AG09309 (cell line): Measurements from ENCODE around the gene RFT1.

Experiments used
- DNase-seq: peaks from one replicate; pipeline ENCODE4 v3.0.0-alpha.2; 2010; ENCODE audit warnings: low read depth
- H3K4me3 ChIP-seq: 2 replicates; pipeline ENCODE4 v1.5.1; 2011; ENCODE audit warnings: mild to moderate bottlenecking, low read depth, low read length, moderate library complexity; ENCODE audit not compliant: control insufficient read depth
- TF ChIP-seq, protein P1 (sequence below): IDR thresholded peaks from 2 replicates; pipeline ENCODE4 v1.5.1; 2011; ENCODE audit warnings: mild to moderate bottlenecking, low read depth, low read length, inconsistent platforms; ENCODE audit not compliant: insufficient read depth, control insufficient read depth; ENCODE audit errors: missing control alignments

RFT1 gene

DNA sequence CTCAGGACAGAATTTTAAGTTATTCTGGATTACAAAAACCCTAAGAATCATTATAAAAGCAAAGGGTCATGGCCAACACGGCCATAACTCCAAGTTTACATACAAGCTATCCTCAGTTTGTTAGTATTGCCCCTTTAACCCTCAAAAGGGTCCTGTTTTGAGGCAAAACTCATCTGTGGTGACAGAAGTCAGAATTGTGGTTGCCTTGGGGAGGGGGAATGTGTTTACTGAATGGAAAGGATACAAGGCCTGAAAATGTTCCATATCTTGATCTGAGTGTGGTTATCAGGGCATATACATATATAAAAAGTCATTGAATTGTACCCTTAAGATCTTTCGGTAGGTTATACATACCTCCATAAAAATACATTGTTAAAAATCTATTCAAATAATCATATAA, 86.5 kb downstream of the RFT1 start:
- TF ChIP-seq, protein P1, sequence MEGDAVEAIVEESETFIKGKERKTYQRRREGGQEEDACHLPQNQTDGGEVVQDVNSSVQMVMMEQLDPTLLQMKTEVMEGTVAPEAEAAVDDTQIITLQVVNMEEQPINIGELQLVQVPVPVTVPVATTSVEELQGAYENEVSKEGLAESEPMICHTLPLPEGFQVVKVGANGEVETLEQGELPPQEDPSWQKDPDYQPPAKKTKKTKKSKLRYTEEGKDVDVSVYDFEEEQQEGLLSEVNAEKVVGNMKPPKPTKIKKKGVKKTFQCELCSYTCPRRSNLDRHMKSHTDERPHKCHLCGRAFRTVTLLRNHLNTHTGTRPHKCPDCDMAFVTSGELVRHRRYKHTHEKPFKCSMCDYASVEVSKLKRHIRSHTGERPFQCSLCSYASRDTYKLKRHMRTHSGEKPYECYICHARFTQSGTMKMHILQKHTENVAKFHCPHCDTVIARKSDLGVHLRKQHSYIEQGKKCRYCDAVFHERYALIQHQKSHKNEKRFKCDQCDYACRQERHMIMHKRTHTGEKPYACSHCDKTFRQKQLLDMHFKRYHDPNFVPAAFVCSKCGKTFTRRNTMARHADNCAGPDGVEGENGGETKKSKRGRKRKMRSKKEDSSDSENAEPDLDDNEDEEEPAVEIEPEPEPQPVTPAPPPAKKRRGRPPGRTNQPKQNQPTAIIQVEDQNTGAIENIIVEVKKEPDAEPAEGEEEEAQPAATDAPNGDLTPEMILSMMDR, result no peak
- no peak overlapping the region for H3K4me3 ChIP-seq
- DNase-seq, result no peak

DNA sequence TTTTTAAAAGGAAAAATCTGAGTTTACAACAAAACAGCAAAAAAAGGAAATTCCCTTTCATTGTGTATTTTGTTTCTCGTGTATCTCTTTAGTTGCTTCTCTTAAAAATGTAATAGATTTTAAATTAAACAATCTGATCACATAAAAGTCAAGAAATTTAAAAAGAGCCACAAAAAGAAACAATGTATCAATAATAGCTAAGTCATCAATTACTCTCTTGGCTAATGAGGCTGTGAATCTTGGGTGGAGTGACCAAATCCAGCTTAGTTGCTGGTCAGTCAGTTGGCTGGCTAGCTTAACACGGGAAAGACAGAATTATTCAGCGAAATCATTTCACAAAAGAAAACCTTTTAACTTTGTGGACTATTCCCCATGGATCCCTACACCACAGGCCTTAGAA, 87.6 kb downstream of the RFT1 start:
- TF ChIP-seq, protein P1, result no peak
- H3K4me3 ChIP-seq, result no peak overlapping the region
- DNase-seq, result no peak

DNA sequence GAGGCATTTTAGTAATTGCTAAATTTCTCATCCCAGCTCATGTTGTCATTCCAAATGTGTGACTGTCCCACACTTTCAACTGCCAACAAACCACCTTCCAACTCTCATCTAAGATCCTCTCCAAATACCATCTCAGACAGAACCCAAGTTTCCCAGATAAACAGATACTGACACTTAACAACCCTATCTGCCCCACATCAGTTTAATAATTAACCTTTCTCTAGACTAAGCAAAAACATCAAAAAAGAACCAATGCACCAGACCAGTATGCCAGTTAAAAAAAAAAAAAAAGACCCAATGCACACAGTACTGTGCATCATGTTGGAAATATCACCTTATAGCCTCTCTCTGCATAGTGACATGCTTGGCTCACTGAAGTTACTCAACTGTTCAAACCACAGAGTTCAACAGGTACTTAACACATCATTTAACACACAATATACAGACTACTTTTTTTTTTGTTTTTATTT, 89.8 kb downstream of the RFT1 start:
- DNase-seq, result no peak
- H3K4me3 ChIP-seq, result no peak overlapping the region
- TF ChIP-seq, protein P1, result no peak

DNA sequence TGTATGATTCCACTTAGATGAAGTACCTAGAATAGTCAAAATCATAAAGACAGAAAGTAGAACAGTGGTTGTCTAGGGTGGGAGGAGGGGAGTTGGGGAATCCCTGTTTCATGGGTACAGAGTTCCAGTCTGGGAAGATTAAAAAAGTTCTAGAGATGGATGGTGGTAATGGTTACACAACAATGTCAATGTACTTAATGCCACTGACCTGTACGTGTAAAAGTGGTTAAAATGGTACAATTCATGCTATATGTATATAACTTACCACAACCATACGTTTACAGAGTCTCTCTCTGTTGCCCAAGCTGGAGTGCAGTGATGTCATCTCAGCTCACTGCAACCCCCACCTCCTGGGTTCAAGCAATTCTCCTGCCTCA, 90.9 kb downstream of the RFT1 start:
- no peak overlapping the region for H3K4me3 ChIP-seq
- TF ChIP-seq, protein P1, result no peak
- no peak for DNase-seq

DNA sequence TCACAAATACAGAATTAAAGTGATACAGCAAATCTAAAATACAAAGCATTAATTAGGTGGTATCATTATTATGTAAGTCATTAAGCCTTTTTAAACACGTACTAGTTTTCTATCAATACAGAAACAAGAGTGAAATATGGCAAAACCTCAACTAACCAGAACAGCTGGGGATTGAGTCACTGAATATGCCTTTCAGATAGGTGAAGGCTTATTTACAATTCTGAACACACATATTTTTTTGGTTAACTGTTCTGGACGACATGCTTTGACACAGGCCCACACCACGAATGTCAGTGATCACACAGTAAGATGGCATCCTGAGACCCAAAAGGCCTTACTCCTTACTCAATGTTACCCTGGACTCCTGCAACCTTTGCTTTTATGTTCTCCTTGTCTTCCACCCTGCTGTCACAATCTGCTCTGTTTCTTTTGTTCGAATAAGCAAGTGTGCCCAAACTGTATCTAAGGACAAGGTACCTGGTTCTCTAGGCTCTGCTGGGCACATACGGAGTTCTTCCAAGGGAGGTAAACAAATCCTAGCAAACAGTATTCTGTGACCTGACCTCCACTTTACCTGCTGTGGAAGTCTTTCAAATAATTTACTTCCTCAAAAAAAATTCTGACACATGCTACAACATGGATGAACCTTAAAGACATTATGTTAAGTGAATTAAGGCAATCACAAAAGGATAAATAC, 91.4 kb downstream of the RFT1 start:
- DNase-seq, result no peak
- TF ChIP-seq, protein P1, result no peak
- no peak overlapping the region for H3K4me3 ChIP-seq
